Measurements from ENCODE around the gene CISD1.

DNA sequence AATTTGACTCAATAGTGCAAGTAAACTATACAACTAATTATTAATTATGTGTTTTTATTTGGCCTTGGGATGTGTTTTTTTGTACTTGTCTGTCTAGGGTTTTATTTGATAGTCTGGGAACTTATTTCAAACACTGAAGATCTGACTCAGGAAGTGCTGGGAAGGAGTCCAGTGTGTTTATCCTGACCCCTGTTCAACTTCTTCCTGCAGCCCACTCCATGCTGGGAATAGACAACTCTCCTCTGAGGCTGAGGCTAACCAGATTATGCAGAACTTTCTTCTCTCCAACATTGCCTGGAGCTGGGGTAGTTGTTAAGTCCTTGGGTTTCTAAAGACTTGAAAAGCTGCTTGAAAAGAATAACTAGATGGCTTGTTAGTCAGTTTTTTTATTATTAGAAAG, 6.9 kb downstream of the CISD1 start:
- TF ChIP-seq POLR2A (IDR thresholded peaks at IDR 0.05) (no peak), POLR2AphosphoS5 (IDR thresholded peaks at IDR 0.05) (no peak)
- TF ChIP-seq, protein P1, sequence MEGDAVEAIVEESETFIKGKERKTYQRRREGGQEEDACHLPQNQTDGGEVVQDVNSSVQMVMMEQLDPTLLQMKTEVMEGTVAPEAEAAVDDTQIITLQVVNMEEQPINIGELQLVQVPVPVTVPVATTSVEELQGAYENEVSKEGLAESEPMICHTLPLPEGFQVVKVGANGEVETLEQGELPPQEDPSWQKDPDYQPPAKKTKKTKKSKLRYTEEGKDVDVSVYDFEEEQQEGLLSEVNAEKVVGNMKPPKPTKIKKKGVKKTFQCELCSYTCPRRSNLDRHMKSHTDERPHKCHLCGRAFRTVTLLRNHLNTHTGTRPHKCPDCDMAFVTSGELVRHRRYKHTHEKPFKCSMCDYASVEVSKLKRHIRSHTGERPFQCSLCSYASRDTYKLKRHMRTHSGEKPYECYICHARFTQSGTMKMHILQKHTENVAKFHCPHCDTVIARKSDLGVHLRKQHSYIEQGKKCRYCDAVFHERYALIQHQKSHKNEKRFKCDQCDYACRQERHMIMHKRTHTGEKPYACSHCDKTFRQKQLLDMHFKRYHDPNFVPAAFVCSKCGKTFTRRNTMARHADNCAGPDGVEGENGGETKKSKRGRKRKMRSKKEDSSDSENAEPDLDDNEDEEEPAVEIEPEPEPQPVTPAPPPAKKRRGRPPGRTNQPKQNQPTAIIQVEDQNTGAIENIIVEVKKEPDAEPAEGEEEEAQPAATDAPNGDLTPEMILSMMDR (IDR thresholded peaks at IDR 0.05), result no peak

Measured in breast epithelium (tissue), 3 donors.